ENCODE measurements around the gene C9orf152.

- TF ChIP-seq, protein P1, sequence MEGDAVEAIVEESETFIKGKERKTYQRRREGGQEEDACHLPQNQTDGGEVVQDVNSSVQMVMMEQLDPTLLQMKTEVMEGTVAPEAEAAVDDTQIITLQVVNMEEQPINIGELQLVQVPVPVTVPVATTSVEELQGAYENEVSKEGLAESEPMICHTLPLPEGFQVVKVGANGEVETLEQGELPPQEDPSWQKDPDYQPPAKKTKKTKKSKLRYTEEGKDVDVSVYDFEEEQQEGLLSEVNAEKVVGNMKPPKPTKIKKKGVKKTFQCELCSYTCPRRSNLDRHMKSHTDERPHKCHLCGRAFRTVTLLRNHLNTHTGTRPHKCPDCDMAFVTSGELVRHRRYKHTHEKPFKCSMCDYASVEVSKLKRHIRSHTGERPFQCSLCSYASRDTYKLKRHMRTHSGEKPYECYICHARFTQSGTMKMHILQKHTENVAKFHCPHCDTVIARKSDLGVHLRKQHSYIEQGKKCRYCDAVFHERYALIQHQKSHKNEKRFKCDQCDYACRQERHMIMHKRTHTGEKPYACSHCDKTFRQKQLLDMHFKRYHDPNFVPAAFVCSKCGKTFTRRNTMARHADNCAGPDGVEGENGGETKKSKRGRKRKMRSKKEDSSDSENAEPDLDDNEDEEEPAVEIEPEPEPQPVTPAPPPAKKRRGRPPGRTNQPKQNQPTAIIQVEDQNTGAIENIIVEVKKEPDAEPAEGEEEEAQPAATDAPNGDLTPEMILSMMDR (conservative IDR thresholded peaks at IDR 0.05; ENCODE audit: low read depth, low read length): no peak
- TF ChIP-seq EZH2 (IDR thresholded peaks at IDR 0.05; ENCODE audit: borderline replicate concordance, low read depth, low read length, poor library complexity, severe bottlenecking): no peak
Measured at GRCh38 chr9:110255463-110256379, 47.8 kb upstream of the C9orf152 start.

Measured in A673 (cell line).